Calu3 (cell line): ENCODE measurements around the gene HBG1. TPM values are rescaled to one million over a fixed set of nuclear protein-coding genes. Genes with fewer than 3 reads are reported as not detected.
A peak's percentile ranks its signal among the peaks of the same experiment; 100 is the strongest.

Experiments
- BruUV-seq: library from RNA; stranded (reverse); fragments of 400-500 nt; replicated peaks from 2 replicates; lab custom pipeline; 2021; lab: Mats Ljungman, UMichigan
- CTCF ChIA-PET: fragments of 300-600 bp; sonication (Branson Sonifier 250); formaldehyde crosslinking; loops from one replicate; lab custom pipeline; 2022; ENCODE audit warnings: antibody characterized with exemption; lab: Charles Lee
- DNase-seq: peaks from one replicate; pipeline ENCODE4 v3.0.0; 2022
- H3K27ac Mint-ChIP-seq: one replicate; pipeline ENCODE4 v1.8.0; 2022; ENCODE audit warnings: mixed read lengths; ENCODE audit not compliant: unreplicated experiment
- H3K27me3 Mint-ChIP-seq: one replicate; pipeline ENCODE4 v1.8.0; 2022; ENCODE audit warnings: mixed read lengths; ENCODE audit not compliant: unreplicated experiment
- H3K36me3 Mint-ChIP-seq: one replicate; pipeline ENCODE4 v1.8.0; 2022; ENCODE audit warnings: mild to moderate bottlenecking, moderate library complexity, mixed read lengths; ENCODE audit not compliant: insufficient read depth, unreplicated experiment
- H3K4me1 Mint-ChIP-seq: one replicate; pipeline ENCODE4 v1.8.0; 2022; ENCODE audit warnings: mild to moderate bottlenecking, low read depth, mixed read lengths; ENCODE audit not compliant: unreplicated experiment
- H3K4me3 Mint-ChIP-seq: one replicate; pipeline ENCODE4 v1.8.0; 2022; ENCODE audit warnings: mild to moderate bottlenecking, low read depth, moderate library complexity, mixed read lengths; ENCODE audit not compliant: unreplicated experiment
- H3K9me3 Mint-ChIP-seq: one replicate; pipeline ENCODE4 v1.8.0; 2022; ENCODE audit warnings: low read depth, mixed read lengths; ENCODE audit not compliant: unreplicated experiment
- CTCF ChIP-seq: fragments of 200-600 bp; IDR thresholded peaks from one replicate; pipeline ENCODE4 v1.8.0; 2022; ENCODE audit warnings: antibody characterized with exemption; ENCODE audit not compliant: unreplicated experiment
- intact Hi-C: fragments of 100-400 bp; cut with micrococcal nuclease; formaldehyde crosslinking; loops from one replicate; pipeline ENCODE4 v1.10.0; 2022; ENCODE audit not compliant: unreplicated experiment
- total RNA-seq: library from RNA; stranded (reverse); gene quantifications from 2 replicates; pipeline ENCODE4 v1.2.3, GENCODE V29; 2022

The HBG1 gene
- total RNA-seq, 1 experiment from 2014 or later, result not detected

- H3K27me3 Mint-ChIP-seq, result no peaks in the 10 kb centered on the region
- TF ChIP-seq CTCF, result peak; percentile 52
- H3K4me1 Mint-ChIP-seq, result no peaks in the 10 kb centered on the region
- BruUV-seq, result no TSS peak
- CTCF ChIA-PET, result no interaction called here
- no peaks in the 10 kb centered on the region for H3K9me3 Mint-ChIP-seq
- peak; percentile 5 for DNase-seq
- intact Hi-C loops, result loop anchor here (2.0 kb wide), 2 partner anchors 87 to 167 kb away; no protein-coding TSS in a partner anchor
- H3K4me3 Mint-ChIP-seq, result no peak overlapping the region
- no peak overlapping the region for H3K27ac Mint-ChIP-seq
- no peaks in the 10 kb centered on the region for H3K36me3 Mint-ChIP-seq
These were observed 41.7 kb upstream of the HBG1 start for GRCh38 chr11:5291207-5291838.

GRCh38 chr11:5290106-5290505, 40.4 kb upstream of the HBG1 start:
- H3K36me3 Mint-ChIP-seq, result no peaks in the 10 kb centered on the region
- CTCF ChIA-PET, result no interaction called here
- no TSS peak for BruUV-seq
- intact Hi-C loops, result loop anchor here (2.0 kb wide), 2 partner anchors 85 to 165 kb away; no protein-coding TSS in a partner anchor
- H3K27ac Mint-ChIP-seq, result no peak overlapping the region
- H3K4me3 Mint-ChIP-seq, result no peak overlapping the region
- no peak for TF ChIP-seq CTCF
- DNase-seq, result no peak
- no peaks in the 10 kb centered on the region for H3K9me3 Mint-ChIP-seq
- no peaks in the 10 kb centered on the region for H3K27me3 Mint-ChIP-seq
- no peaks in the 10 kb centered on the region for H3K4me1 Mint-ChIP-seq

GRCh38 chr11:5289696-5290095, 40.0 kb upstream of the HBG1 start:
- H3K36me3 Mint-ChIP-seq, result no peaks in the 10 kb centered on the region
- CTCF ChIA-PET, result no interaction called here
- intact Hi-C loops, result loop anchor here (2.0 kb wide), 2 partner anchors 85 to 165 kb away; no protein-coding TSS in a partner anchor

GRCh38 chr11:5288906-5289550, 39.4 kb upstream of the HBG1 start:
- no peak for DNase-seq
- no peaks in the 10 kb centered on the region for H3K36me3 Mint-ChIP-seq
- no peaks in the 10 kb centered on the region for H3K9me3 Mint-ChIP-seq
- H3K4me3 Mint-ChIP-seq, result no peak overlapping the region
- no TSS peak for BruUV-seq
- CTCF ChIA-PET, result no interaction called here
- H3K27ac Mint-ChIP-seq, result no peak overlapping the region
- intact Hi-C loops, result no loop called here
- TF ChIP-seq CTCF, result no peak
- no peaks in the 10 kb centered on the region for H3K27me3 Mint-ChIP-seq
- H3K4me1 Mint-ChIP-seq, result no peaks in the 10 kb centered on the region

More at GRCh38 chr11:5289696-5290095, 40.0 kb upstream of the HBG1 start:
- no peak for DNase-seq
- no TSS peak for BruUV-seq
- H3K4me3 Mint-ChIP-seq, result no peak overlapping the region
- H3K27me3 Mint-ChIP-seq, result no peaks in the 10 kb centered on the region
- H3K4me1 Mint-ChIP-seq, result no peaks in the 10 kb centered on the region
- no peaks in the 10 kb centered on the region for H3K9me3 Mint-ChIP-seq
- no peak overlapping the region for H3K27ac Mint-ChIP-seq
- TF ChIP-seq CTCF, result no peak
